Mammary epithelial cell (primary cell): ENCODE data around the gene ALOX12B.

Experiments
- CTCF ChIP-seq, 2 donors: IDR thresholded peaks in 1 of 2; conservative IDR thresholded peaks in 1 of 2; 2 replicates each; pipeline ENCODE4 v1.5.1; 2011 to 2012; ENCODE audit warnings: inconsistent platforms in 2 of 2, low read length in 2 of 2, mild to moderate bottlenecking in 2 of 2, control low read depth in 1 of 2, low read depth in 1 of 2; ENCODE audit not compliant: insufficient read depth in 1 of 2; ENCODE audit errors: extremely low read depth in 1 of 2
- EZH2 ChIP-seq: IDR thresholded peaks from 2 replicates; pipeline ENCODE4 v1.6.1; 2012; ENCODE audit warnings: low read length, inconsistent platforms, borderline replicate concordance

- TF ChIP-seq CTCF (conservative IDR thresholded peaks at IDR 0.05 in 1 of 2, IDR thresholded peaks at IDR 0.05 in 1 of 2; ENCODE audit: extremely low read depth in 1 of 2, insufficient read depth in 1 of 2, low read depth in 1 of 2, low read length in 2 of 2) (no peak), EZH2 (no peak)
These were observed 44.4 kb upstream of the ALOX12B start for GRCh38 chr17:8131844-8132441.
